Limb (tissue), 2 donors: ENCODE measurements around the gene PPIH.
"Not testable (repeated sequence)": the region's sequence is repeated elsewhere in the genome, so short reads cannot be mapped to it uniquely, and the experiment has no call there.

Experiments
- DNase-seq, 2 donors: peaks; one replicate each; pipeline ENCODE4 v3.0.0-alpha.2; 2016; ENCODE audit errors: extremely low spot score in 2 of 2

PPIH gene

GRCh38 chr1:42657981-42658876, at the start of gene PPIH:
PPIH (plus strand) TSS chr1:42658423; CDS start chr1:42658447, 24 bp downstream.
- DNase-seq: peak; percentile 95 to 96

GRCh38 chr1:42613803-42614131, 44.5 kb upstream of the PPIH start:
- DNase-seq: no peak

DNA sequence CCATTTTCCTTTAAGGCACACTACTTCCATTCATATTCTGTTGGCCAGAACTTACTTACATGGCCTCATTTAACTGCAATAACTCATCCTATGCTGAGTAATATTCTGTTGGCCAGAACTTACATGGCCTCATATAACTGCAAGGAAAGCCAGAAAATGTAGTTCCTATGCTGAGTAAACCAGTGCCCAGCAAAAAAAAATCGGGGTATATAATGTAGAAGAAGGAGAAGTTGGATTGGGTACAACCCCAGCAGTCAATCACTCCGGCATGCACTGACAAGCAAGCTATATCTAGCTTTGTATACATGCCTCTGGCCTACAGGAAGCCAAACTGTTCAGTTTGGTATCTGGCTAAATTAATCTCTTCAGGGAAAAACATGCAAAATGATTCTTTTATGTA, 39.4 kb upstream of the PPIH start:
- DNase-seq: peak in 1 of 2 donors; percentile 23

- DNase-seq: no peak
These were observed 37.9 kb upstream of the PPIH start for GRCh38 chr1:42620307-42620706.

GRCh38 chr1:42621180-42621579, 37.0 kb upstream of the PPIH start:
- not testable (repeated sequence) for DNase-seq

- not testable (repeated sequence) for DNase-seq
These were observed 31.0 kb upstream of the PPIH start for GRCh38 chr1:42627205-42627604.

DNA sequence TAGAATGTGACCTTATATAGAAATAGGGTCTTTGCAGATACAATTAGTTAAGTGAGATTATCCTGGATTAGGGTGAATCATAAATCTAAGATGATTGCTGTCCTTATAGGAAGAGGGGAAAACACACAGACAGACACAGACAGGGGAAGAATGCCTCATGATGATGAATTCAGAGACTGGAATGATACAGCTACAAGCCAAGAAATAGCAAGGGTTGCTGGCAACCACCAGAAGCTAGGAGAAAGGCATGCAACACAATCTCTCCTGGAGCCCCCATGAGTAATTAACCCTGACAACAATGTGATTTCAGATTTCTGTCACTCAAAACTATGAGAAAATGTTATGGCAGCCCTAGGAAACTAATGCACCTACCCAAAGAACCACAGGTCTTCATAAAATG, 19.1 kb upstream of the PPIH start:
- no peak for DNase-seq

- DNase-seq: no peak
These were observed 12.2 kb upstream of the PPIH start for GRCh38 chr1:42646056-42646455.

DNA sequence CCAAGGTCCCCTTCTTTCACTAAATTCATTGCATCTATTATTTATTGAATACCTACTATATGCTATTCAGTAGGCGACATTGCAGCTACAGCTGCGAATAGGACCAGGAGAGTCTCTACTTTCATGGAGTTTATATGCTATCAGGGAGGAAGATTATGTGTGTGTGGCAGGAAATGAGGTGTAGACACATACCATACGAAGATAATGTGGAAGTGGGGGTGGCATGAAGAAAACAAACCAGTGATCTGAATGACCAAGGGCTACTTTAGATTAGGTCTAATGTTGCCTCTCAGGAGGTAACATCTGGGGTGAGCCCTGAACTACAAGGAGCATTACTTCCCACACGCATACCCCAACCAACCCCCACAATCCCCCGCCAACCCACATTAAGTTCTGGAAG, 1.0 kb upstream of the PPIH start:
- DNase-seq: no peak

DNA sequence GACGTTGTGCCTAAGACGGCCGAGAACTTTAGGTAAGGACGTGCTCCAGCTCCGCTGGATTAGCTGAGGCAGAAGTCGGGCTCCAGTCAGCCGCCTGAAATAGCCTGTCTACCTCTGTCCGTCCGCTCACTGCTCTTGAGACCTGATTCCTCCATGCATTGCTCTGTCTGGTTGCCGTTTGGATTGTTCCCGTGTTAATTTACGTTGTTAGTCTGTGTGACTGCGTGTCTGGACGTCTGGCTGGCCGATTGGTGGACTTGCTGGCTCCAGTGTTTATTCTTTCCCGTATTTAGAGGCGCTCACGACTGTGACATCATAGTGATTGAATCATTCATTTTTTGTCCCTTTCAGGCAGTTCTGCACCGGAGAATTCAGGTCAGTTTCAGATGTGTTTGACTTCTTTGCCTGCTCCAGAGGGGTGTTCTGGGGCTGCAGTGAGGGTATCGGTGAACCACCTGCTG, 684 bp downstream of the PPIH start:
- DNase-seq: no peak

DNA sequence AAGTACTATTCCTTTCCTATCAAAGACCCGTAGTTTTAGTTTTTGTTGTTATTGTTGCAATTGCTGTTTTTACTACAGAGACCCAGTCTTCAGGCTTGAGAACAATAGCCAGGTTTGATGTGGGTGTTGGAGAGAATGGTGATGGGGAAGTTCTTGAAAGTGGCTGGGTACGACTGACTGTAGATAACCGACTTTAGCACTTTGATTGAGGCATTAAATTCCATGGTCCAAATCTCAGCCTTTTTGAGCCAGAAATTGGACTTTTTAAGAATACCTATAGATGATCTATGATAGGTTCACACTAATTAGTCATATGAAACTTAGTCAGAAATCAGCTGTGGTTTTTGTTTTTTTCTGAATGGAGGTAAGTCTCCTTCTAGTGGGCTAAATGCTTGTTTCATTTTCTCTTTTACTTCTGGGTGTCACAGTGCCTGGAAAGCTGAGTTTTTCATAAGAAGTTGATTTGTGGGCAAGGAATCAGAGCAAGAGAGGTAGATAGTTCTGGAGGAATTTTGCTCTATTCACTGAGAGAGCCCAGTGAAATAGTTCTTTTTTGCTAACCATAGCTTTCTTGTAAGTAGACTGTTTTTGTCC, 2.8 kb downstream of the PPIH start:
- no peak for DNase-seq

GRCh38 chr1:42669936-42670335, 11.7 kb downstream of the PPIH start:
- DNase-seq: no peak

DNA sequence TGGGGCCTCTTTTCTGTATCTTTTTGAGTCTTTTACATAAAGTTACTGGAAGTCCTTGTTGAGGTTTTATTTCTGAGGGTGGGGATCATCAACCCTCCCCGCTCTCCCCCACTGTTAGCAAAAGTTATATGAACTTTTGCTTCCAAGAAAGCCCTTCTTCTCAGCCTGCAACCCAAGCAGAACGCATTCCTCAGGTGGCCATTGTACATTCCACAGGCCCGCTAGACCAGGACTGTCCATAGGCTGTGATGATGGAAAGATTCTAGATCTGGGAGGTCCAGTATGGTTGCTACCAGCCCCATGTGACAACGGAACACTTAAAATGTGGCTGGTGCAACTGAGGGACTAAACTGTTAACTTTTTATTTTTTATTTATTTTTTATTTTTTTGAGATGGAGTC, 12.2 kb downstream of the PPIH start:
- DNase-seq: no peak

GRCh38 chr1:42674214-42674613, 16.0 kb downstream of the PPIH start:
- DNase-seq: no peak

GRCh38 chr1:42674682-42675081, 16.5 kb downstream of the PPIH start:
- no peak for DNase-seq

DNA sequence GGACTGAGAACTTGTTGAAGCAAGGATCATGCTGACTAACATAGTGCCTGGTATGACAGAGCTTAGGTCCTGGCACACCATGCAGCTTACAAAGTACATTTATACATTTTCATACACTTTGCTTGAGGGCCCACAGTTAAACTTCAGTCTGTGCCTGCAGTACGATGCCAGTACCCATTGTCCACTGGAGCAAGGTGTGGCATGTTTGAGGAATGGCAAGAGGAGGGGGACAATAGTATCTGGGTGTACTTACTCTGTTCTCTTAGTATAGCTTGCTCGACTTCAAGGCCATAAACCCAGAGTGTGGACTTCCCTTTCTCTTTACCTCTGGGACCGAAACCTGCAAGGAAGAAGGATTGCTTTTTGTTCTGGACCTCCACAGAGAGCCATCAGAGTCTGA, 17.2 kb downstream of the PPIH start:
- DNase-seq: no peak

DNA sequence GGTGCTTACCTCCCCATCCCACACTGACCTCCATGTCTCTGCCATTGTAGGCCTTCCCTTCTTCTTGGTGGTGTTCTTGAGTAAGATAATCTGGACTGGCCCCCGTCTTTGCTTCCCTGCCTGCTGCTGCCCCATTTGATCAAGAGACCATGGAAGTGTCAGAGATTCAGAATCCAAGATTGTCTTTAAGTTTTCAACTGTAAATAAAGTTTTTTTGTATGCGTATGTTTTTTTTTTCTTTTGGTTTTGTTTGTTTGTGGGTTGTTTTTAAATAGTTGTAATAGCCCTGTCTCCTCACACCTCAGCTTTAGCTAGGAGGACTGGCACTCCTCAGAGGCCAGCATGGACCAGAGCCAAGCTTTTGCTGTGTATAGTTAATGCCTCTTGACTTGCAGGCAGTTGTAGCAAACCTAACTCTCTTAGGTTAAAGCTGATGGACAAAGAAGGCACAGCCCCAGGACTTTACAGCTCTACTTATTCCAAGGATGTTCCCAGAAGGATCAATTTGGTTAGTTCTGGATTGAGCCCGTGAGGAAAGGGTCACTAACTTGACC, 18.4 kb downstream of the PPIH start:
- no peak for DNase-seq

DNA sequence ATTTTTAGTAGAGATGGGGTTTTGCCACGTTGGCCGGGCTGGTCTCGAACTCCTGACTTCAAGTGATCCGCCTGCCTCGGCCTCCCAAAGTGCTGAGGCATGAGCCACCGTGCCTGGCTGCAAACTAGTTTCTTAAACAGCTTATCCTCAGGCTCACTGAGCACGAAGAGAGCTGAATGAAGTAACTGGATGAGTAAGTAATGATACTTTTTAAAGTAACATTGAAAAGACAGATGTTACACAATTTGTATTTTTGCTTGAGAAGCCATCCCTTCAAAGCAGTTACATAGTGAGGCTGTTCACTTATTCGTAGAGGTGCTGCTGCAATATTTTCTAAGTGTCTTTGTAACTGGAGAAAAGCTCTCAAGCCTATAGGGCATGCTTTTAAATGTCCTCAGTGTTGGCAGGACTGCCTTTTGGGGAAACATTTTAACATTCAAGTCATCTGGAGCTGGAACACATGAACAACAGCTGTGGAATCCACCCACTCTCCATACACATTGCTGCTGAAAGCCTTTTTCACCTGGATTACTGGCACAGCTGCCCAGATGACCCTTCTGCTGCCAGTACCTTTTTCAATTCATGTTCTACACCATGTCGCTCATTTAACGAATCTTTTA, 21.3 kb downstream of the PPIH start:
- no peak for DNase-seq

- DNase-seq: no peak
These were observed 21.8 kb downstream of the PPIH start for GRCh38 chr1:42680055-42680454.

GRCh38 chr1:42680921-42681683, 22.9 kb downstream of the PPIH start:
- peak in 1 of 2 donors; percentile 40 for DNase-seq

DNA sequence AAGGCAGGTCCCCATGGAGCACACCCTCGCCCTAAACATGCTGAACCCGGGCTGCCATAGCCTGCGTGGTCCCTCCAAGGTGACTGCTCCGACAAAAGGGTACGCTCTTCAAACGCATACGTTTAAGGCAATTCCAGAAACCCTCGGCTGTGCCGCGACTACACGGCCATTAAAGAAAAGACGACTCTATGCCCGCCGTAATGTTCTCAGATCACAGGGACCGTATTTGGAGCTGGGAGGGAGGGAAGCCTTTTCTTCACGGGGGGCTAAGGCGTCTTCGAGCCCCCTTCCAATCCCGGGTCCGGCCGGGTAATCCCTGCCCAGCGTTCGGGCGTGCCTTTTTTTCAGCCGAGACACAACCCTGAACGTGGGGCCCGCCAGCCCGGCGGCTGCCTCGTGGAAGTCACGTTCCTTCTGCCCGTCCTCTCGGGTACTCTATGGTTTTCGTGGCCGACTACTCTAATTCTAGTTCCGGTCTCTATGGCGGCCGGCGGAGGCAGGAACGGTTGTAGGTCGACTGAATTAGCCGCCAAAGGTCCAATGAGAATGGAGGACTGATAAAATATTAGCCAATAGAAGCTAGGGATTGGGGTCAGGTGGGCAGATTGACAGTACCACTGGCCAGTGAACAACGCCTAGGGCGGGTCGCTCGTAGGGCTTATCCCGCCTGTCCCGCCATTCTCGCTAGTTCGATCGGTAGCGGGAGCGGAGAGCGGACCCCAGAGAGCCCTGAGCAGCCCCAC, 23.7 kb downstream of the PPIH start, which contains the start of gene YBX1:
Gene YBX1 (plus strand): TSS at position 678 of the 743 bp plus-strand sequence. CDS start 148 bp downstream, outside the sequence.
- DNase-seq: peak; percentile 98 to 99
